ENCODE data around the gene CEP85. TPM values are rescaled to one million over a fixed set of nuclear protein-coding genes. Genes with fewer than 3 reads are reported as not detected.

Gene CEP85
- total RNA-seq, 2 donors from 2014 or later = 2.8 to 4.0 TPM

DNA sequence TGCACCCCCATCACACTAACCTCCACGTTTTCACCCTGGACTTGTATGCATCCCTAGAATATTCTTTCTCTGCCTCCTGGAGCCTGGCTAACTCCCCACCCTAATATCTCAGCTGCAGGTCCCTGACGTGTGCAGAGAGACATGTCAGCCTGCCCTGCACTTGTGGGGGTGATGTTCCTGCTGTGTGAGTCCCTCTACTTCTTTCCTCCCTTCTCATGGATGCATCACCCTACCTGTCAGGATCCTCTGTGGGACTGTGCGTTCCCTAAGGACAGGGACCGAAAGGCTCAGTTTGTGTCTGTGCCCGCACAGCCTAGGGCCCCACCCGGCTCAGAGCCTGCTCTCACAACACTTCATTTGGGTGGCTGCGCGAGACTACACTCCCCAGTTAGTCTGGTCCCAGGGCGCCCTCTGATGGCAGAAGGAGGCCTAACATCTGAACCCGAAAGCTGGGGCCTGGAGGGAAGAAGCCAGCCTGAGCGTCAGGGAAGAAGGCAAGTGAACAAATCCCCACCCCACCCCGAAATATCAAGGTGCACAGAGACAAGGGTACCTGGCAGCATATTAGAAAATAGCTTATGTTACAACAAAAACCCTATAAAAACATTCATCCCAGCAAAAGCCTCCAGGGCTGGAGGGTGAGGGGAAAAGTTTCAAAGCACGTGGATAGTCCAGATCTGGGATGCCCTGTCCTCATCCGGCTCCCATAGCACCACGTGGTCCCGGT lies 87.5 kb downstream of the CEP85 start:
- TF ChIP-seq, protein P1, sequence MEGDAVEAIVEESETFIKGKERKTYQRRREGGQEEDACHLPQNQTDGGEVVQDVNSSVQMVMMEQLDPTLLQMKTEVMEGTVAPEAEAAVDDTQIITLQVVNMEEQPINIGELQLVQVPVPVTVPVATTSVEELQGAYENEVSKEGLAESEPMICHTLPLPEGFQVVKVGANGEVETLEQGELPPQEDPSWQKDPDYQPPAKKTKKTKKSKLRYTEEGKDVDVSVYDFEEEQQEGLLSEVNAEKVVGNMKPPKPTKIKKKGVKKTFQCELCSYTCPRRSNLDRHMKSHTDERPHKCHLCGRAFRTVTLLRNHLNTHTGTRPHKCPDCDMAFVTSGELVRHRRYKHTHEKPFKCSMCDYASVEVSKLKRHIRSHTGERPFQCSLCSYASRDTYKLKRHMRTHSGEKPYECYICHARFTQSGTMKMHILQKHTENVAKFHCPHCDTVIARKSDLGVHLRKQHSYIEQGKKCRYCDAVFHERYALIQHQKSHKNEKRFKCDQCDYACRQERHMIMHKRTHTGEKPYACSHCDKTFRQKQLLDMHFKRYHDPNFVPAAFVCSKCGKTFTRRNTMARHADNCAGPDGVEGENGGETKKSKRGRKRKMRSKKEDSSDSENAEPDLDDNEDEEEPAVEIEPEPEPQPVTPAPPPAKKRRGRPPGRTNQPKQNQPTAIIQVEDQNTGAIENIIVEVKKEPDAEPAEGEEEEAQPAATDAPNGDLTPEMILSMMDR (IDR thresholded peaks at IDR 0.05) = peak; percentile 75
- no peaks in the 10 kb centered on the region for H3K4me1 ChIP-seq (ENCODE audit: control insufficient read depth in 1 of 2, low read depth in 2 of 2)
- H3K4me3 ChIP-seq = no peak overlapping the region
- no peaks in the 10 kb centered on the region for H3K36me3 ChIP-seq
- H3K27ac ChIP-seq = no peak overlapping the region
- no peaks in the 10 kb centered on the region for H3K27me3 ChIP-seq (replicated peaks; ENCODE audit: insufficient read depth)
- DNase-seq (ENCODE audit: low spot score) = peak; percentile 89
- ATAC-seq (ENCODE audit: insufficient number of reproducible peaks, low FRiP score, low read depth) = peak; percentile 82
- H3K9me3 ChIP-seq = no peaks in the 10 kb centered on the region

DNA sequence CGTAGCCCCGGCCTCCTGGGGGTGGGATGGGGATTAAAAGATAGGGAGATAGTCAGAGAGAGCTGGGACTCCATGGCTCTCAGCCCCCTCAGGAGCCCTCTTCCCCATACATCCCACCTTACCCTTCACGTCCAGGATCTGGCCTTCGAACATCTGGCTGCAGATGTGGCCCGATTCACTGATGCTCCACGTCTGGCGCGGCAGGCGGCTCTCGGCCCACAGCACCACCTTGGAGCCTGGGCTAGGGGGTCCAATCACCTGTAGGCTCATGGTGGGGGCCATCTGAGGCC lies 88.0 kb downstream of the CEP85 start:
- H3K4me1 ChIP-seq (ENCODE audit: control insufficient read depth in 1 of 2, low read depth in 2 of 2) = no peaks in the 10 kb centered on the region
- H3K9me3 ChIP-seq = no peaks in the 10 kb centered on the region
- H3K27ac ChIP-seq = no peak overlapping the region
- DNase-seq (ENCODE audit: low spot score) (no peak), ATAC-seq (ENCODE audit: insufficient number of reproducible peaks, low FRiP score, low read depth) (no peak)
- H3K36me3 ChIP-seq = no peaks in the 10 kb centered on the region
- no peak overlapping the region for H3K4me3 ChIP-seq
- no peaks in the 10 kb centered on the region for H3K27me3 ChIP-seq (replicated peaks; ENCODE audit: insufficient read depth)
- TF ChIP-seq, protein P1 (IDR thresholded peaks at IDR 0.05) = no peak

DNA sequence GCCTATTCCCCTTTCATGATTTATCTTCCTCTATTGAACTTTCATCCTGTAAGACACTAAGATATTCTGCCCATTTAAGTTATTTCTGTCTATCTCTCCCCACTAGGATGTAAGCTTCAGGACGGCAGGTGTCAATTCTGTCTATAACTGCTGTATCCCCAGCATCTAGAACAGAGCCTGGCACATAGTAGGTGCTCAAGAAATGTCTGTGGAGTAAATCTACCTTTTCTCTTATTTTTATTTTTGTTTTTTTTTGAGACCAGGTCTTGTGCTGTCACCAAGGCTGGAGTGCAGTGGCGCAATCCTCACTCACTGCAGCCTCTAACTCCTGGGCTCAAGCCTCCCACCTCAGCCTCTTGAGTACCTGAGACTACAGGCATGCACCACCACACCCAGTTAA lies 89.4 kb downstream of the CEP85 start:
- DNase-seq (ENCODE audit: low spot score) = no peak
- Histone ChIP-seq H3K4me3 (no peak overlapping the region), H3K36me3 (no peaks in the 10 kb centered on the region), H3K9me3 (no peaks in the 10 kb centered on the region), H3K27me3 (replicated peaks; ENCODE audit: insufficient read depth) (no peaks in the 10 kb centered on the region), H3K4me1 (ENCODE audit: control insufficient read depth in 1 of 2, low read depth in 2 of 2) (no peaks in the 10 kb centered on the region), H3K27ac (no peak overlapping the region)
- no peak for ATAC-seq (ENCODE audit: insufficient number of reproducible peaks, low FRiP score, low read depth)
- TF ChIP-seq, protein P1 (IDR thresholded peaks at IDR 0.05) = no peak

DNA sequence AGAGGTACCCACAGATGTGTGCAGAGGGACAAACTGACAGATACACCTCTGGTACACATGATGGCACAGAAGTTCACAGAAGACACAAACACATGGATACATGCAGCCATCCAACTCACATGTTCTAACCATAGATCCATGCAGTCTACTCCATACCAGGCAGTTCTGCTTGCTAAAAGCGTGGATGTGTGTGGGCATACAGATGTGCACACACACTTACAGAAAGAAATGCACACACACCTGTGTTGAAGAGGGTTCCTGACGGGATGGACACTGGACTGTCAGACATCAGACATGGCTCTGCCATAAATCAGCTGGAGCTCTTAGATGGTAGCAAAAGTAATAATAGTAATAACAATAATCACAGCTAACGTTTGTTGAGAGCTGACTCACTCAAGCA lies 90.5 kb downstream of the CEP85 start:
- TF ChIP-seq, protein P1 (IDR thresholded peaks at IDR 0.05) = no peak
- ATAC-seq (ENCODE audit: insufficient number of reproducible peaks, low FRiP score, low read depth) (no peak), DNase-seq (ENCODE audit: low spot score) (no peak)
- Histone ChIP-seq H3K27me3 (replicated peaks; ENCODE audit: insufficient read depth) (no peaks in the 10 kb centered on the region), H3K9me3 (no peaks in the 10 kb centered on the region), H3K36me3 (no peaks in the 10 kb centered on the region), H3K27ac (no peak overlapping the region), H3K4me3 (no peak overlapping the region), H3K4me1 (ENCODE audit: control insufficient read depth in 1 of 2, low read depth in 2 of 2) (no peaks in the 10 kb centered on the region)

DNA sequence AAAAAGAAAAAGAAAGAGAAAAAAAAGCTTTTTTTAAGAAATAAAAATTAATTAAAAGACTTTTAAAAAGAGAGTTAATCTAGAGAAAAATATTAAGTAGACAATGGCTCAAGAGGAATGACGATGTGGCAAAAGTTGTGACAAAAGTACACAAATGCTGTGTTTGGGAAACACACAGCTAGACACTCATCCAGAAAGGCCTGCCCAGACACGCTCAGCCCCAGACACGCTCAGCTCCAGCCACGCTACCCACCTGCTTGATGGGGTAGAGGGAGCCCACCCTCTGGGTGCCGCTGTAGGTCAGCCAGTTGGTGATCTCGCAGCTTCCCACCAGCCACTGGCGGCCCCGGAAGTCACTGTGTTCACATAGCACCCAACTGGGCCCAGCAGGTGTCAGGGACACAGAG lies 94.0 kb downstream of the CEP85 start:
- peaks cover 0 to 3% of the 10 kb centered on the region in 2 donors for H3K4me1 ChIP-seq (ENCODE audit: control insufficient read depth in 1 of 2, low read depth in 2 of 2)
- ATAC-seq (ENCODE audit: insufficient number of reproducible peaks, low FRiP score, low read depth) (no peak), DNase-seq (ENCODE audit: low spot score) (no peak)
- no peaks in the 10 kb centered on the region for H3K27me3 ChIP-seq (replicated peaks; ENCODE audit: insufficient read depth)
- no peaks in the 10 kb centered on the region for H3K36me3 ChIP-seq
- no peak overlapping the region for H3K4me3 ChIP-seq
- TF ChIP-seq, protein P1 (IDR thresholded peaks at IDR 0.05) = no peak
- no peak overlapping the region for H3K27ac ChIP-seq
- H3K9me3 ChIP-seq = no peaks in the 10 kb centered on the region

Other genes with a start within 250 kb of the CEP85 start
- 1 to 10 TPM; 3.6 to 6.9 TPM for gene PAFAH2, start 236.1 kb upstream of the CEP85 start, total RNA-seq
- 1 to 10 TPM in 1 of 2 donors, not detected in 1; 1.6 TPM for gene EXTL1, start 212.4 kb upstream of the CEP85 start, total RNA-seq
- gene SLC30A2, start 188.1 kb upstream of the CEP85 start, total RNA-seq = not detected
- not detected for gene TRIM63, start 166.6 kb upstream of the CEP85 start, total RNA-seq
- gene PDIK1L, start 122.4 kb upstream of the CEP85 start, total RNA-seq = 10 to 100 TPM in 1 of 2 donors, 1 to 10 TPM in 1; 9.6 to 10.4 TPM
- 10 to 100 TPM in 1 of 2 donors, 1 to 10 TPM in 1; 9.9 to 10.6 TPM for gene FAM110D, start 75.1 kb upstream of the CEP85 start, total RNA-seq
- gene C1orf232, start 65.2 kb upstream of the CEP85 start, total RNA-seq = not detected
- 10 to 100 TPM; 14.4 to 20.5 TPM for gene ZNF593, start 64.3 kb upstream of the CEP85 start, total RNA-seq
- not detected for gene ZNF593OS, start 62.4 kb upstream of the CEP85 start, total RNA-seq
- 10 to 100 TPM in 1 of 2 donors, 1 to 10 TPM in 1; 5.8 to 17.5 TPM for gene CNKSR1, start 56.7 kb upstream of the CEP85 start, total RNA-seq
- gene CATSPER4, start 43.6 kb upstream of the CEP85 start, total RNA-seq = not detected
- 100 to 1,000 TPM in 1 of 2 donors, 10 to 100 TPM in 1; 79.2 to 137 TPM for gene SH3BGRL3, start 45.9 kb downstream of the CEP85 start, total RNA-seq
- 10 to 100 TPM in 1 of 2 donors, 1 to 10 TPM in 1; 9.6 to 23.2 TPM for gene UBXN11, start 72.4 kb downstream of the CEP85 start, total RNA-seq
- gene CD52, start 83.8 kb downstream of the CEP85 start, total RNA-seq = 1 to 10 TPM in 1 of 2 donors, not detected in 1; 2.7 TPM
- not detected for gene CRYBG2, start 119.9 kb downstream of the CEP85 start, total RNA-seq
- gene ZNF683, start 138.6 kb downstream of the CEP85 start, total RNA-seq = not detected
- not detected for gene LIN28A, start 176.6 kb downstream of the CEP85 start, total RNA-seq
- gene DHDDS, start 198.1 kb downstream of the CEP85 start, total RNA-seq = 10 to 100 TPM; 38.6 to 59.4 TPM
- gene HMGN2, start 238.2 kb downstream of the CEP85 start, total RNA-seq = 100 to 1,000 TPM; 145 to 187 TPM

All from thoracic aorta (tissue), 2 donors.